ENCODE results near the gene ZNF341.
A peak's percentile ranks its signal among the peaks of the same experiment; 100 is the strongest.

Gene ZNF341

GRCh38 chr20:33687370-33687915, 44.4 kb upstream of the ZNF341 start:
- no peaks in the 10 kb centered on the region for H3K27me3 ChIP-seq (replicated peaks)
- peak; percentile 36 for DNase-seq
- no peaks in the 10 kb centered on the region for H3K36me3 ChIP-seq (replicated peaks)
- TF ChIP-seq CTCF (IDR thresholded peaks at IDR 0.05; ENCODE audit: low read depth, low read length, missing control alignments), result no peak
- H3K27ac ChIP-seq, result no peak overlapping the region
- in situ Hi-C loops (cut with HindIII; ENCODE audit: low pct_ligation_motif_present, low sequenced_read_pairs), result no loop called here
- H3K4me3 ChIP-seq (ENCODE audit: low read depth, low read length), result no peak overlapping the region

GRCh38 chr20:33687993-33688937, 43.5 kb upstream of the ZNF341 start:
- no peak for TF ChIP-seq CTCF (IDR thresholded peaks at IDR 0.05; ENCODE audit: low read depth, low read length, missing control alignments)
- in situ Hi-C loops (cut with HindIII; ENCODE audit: low pct_ligation_motif_present, low sequenced_read_pairs), result no loop called here
- no peak for DNase-seq
- no peak overlapping the region for H3K27ac ChIP-seq
- no peaks in the 10 kb centered on the region for H3K36me3 ChIP-seq (replicated peaks)
- no peak overlapping the region for H3K4me3 ChIP-seq (ENCODE audit: low read depth, low read length)
- no peaks in the 10 kb centered on the region for H3K27me3 ChIP-seq (replicated peaks)

- DNase-seq, result no peak
Measured at GRCh38 chr20:33688938-33689424, 42.8 kb upstream of the ZNF341 start.

GRCh38 chr20:33689493-33689892, 42.3 kb upstream of the ZNF341 start:
- H3K4me3 ChIP-seq (ENCODE audit: low read depth, low read length), result no peak overlapping the region
- peak overlapping the region; percentile 44 for H3K27ac ChIP-seq
- H3K27me3 ChIP-seq (replicated peaks), result no peaks in the 10 kb centered on the region
- H3K36me3 ChIP-seq (replicated peaks), result no peaks in the 10 kb centered on the region
- in situ Hi-C loops (cut with HindIII; ENCODE audit: low pct_ligation_motif_present, low sequenced_read_pairs), result no loop called here
- DNase-seq, result no peak
- no peak for TF ChIP-seq CTCF (IDR thresholded peaks at IDR 0.05; ENCODE audit: low read depth, low read length, missing control alignments)

More at GRCh38 chr20:33688938-33689424, 42.8 kb upstream of the ZNF341 start:
- Histone ChIP-seq H3K4me3 (ENCODE audit: low read depth, low read length) (no peak overlapping the region), H3K36me3 (replicated peaks) (no peaks in the 10 kb centered on the region), H3K27ac (no peak overlapping the region), H3K27me3 (replicated peaks) (no peaks in the 10 kb centered on the region)
- TF ChIP-seq CTCF (IDR thresholded peaks at IDR 0.05; ENCODE audit: low read depth, low read length, missing control alignments), result no peak
- in situ Hi-C loops (cut with HindIII; ENCODE audit: low pct_ligation_motif_present, low sequenced_read_pairs), result no loop called here

- H3K27ac ChIP-seq, result peak overlapping the region; percentile 44
Measured at GRCh38 chr20:33689973-33690372, 41.8 kb upstream of the ZNF341 start.

More at GRCh38 chr20:33689973-33690372, 41.8 kb upstream of the ZNF341 start:
- in situ Hi-C loops (cut with HindIII; ENCODE audit: low pct_ligation_motif_present, low sequenced_read_pairs), result no loop called here
- no peaks in the 10 kb centered on the region for H3K36me3 ChIP-seq (replicated peaks)
- no peaks in the 10 kb centered on the region for H3K27me3 ChIP-seq (replicated peaks)
- no peak for TF ChIP-seq CTCF (IDR thresholded peaks at IDR 0.05; ENCODE audit: low read depth, low read length, missing control alignments)
- peak; percentile 81 for DNase-seq
- no peak overlapping the region for H3K4me3 ChIP-seq (ENCODE audit: low read depth, low read length)

Measured in brain microvascular endothelial cell (primary cell).